C4-2B (cell line): ENCODE data around the gene IGBP1.

Experiments used
- ZFX ChIP-seq: fragments of 450-650 bp; IDR thresholded peaks from 2 replicates; pipeline ENCODE4 v1.6.1; 2017
- TF ChIP-seq, protein P1 (sequence below): fragments of 450-650 bp; conservative IDR thresholded peaks from 2 replicates; pipeline ENCODE4 v1.5.1; 2017; ENCODE audit warnings: mild to moderate bottlenecking

- TF ChIP-seq, protein P1, sequence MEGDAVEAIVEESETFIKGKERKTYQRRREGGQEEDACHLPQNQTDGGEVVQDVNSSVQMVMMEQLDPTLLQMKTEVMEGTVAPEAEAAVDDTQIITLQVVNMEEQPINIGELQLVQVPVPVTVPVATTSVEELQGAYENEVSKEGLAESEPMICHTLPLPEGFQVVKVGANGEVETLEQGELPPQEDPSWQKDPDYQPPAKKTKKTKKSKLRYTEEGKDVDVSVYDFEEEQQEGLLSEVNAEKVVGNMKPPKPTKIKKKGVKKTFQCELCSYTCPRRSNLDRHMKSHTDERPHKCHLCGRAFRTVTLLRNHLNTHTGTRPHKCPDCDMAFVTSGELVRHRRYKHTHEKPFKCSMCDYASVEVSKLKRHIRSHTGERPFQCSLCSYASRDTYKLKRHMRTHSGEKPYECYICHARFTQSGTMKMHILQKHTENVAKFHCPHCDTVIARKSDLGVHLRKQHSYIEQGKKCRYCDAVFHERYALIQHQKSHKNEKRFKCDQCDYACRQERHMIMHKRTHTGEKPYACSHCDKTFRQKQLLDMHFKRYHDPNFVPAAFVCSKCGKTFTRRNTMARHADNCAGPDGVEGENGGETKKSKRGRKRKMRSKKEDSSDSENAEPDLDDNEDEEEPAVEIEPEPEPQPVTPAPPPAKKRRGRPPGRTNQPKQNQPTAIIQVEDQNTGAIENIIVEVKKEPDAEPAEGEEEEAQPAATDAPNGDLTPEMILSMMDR, result no peak
- no peak for TF ChIP-seq ZFX
These were observed 57.0 kb downstream of the IGBP1 start for GRCh38 chrX:70190225-70190624.
